AG09319 (cell line): ENCODE data around the gene WAC.

ENCODE experiments used
- DNase-seq: peaks from one replicate; pipeline ENCODE4 v3.0.0-alpha.2; 2010; ENCODE audit warnings: low read depth; ENCODE audit errors: extremely low read depth
- TF ChIP-seq, protein P1 (sequence below): IDR thresholded peaks from 2 replicates; pipeline ENCODE4 v1.5.1; 2011; ENCODE audit warnings: low read depth, mild to moderate bottlenecking, inconsistent platforms, low read length, moderate library complexity

WAC gene

GRCh38 chr10:28668363-28669226 lies 135.7 kb downstream of the WAC start:
- TF ChIP-seq, protein P1, sequence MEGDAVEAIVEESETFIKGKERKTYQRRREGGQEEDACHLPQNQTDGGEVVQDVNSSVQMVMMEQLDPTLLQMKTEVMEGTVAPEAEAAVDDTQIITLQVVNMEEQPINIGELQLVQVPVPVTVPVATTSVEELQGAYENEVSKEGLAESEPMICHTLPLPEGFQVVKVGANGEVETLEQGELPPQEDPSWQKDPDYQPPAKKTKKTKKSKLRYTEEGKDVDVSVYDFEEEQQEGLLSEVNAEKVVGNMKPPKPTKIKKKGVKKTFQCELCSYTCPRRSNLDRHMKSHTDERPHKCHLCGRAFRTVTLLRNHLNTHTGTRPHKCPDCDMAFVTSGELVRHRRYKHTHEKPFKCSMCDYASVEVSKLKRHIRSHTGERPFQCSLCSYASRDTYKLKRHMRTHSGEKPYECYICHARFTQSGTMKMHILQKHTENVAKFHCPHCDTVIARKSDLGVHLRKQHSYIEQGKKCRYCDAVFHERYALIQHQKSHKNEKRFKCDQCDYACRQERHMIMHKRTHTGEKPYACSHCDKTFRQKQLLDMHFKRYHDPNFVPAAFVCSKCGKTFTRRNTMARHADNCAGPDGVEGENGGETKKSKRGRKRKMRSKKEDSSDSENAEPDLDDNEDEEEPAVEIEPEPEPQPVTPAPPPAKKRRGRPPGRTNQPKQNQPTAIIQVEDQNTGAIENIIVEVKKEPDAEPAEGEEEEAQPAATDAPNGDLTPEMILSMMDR = no peak
- no peak for DNase-seq

DNA sequence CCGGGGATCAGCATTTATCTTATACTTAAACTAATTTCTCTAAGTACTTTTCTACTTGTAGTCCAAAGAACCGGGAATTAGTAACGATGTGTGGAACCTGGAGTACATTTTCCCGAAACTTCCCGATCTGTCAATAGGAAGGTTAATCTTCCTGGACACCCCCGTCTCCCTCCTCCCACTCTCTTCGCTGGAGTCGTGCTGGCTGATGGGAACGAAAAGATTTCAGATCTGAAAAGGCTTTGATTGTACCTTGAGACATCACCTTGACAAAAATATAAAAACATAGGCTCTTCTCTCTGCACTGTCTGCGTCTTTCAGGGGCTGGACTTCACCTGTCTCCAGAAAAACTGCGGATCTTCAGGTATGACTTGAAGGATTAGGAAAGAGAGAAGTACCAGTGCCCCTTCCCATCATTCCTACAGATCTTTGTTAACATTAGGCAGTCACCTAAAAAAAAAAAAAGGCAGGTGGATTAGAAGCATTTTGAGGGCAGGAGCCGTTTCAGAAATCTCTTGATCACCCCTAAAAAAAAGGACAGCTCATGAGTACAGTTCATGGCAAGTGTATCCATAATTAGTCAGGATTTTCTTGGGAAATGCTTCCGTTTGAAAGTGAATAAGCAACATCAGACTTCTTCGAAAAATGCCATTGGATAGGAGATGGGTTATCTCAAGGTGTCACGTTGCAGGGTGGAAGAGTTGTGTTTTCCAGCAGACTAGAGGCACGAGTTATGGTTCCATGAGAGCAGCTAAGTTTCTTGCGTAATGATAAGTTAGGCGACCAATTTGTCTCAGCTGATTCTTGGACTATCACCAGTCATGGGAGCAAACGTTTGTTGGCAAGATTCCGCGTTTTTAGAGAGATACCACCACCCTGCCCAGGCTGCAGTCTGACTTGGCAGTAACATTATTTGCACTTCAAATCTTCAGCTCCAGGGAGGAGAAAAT lies 136.6 kb downstream of the WAC start:
- DNase-seq = no peak
- TF ChIP-seq, protein P1 = no peak
